T-helper 2 cell (primary cell): Measurements from ENCODE around the gene KCNQ2.
"Not testable (repeated sequence)": the region's sequence is repeated elsewhere in the genome, so short reads cannot be mapped to it uniquely, and the experiment has no call there.

Experiments
- DNase-seq, 5 experiments: peaks; one replicate each; pipeline versions ENCODE4 v3.0.0 to v3.0.0-alpha.2; 2012 to 2022

The KCNQ2 gene

DNA sequence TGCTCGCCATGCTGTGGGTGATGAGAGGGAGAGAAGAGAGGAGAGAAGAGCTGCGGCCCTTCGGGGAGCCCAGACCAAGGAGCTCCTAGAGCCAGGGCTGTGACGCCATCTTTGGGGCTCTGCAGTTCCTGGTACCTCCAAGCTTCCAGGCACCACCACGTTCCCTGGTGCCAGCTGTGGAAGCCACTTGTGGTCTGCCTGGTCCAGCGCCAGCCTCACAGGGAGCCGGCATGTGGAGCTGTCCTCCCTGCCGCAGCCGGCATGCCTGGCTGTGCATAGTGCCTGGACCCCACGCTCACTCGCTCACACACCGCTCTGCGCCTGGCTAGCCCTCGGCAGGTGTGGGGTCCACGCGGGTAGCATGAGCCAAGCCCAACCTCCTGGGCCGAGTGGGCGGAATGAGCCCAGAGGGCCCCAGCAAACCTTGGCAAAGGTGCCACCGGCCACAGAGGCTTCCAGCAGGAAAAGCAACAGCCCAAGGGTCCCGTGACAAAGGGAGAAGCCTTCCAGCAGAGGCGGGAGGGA lies 92.0 kb downstream of the KCNQ2 start:
- no peak for DNase-seq

DNA sequence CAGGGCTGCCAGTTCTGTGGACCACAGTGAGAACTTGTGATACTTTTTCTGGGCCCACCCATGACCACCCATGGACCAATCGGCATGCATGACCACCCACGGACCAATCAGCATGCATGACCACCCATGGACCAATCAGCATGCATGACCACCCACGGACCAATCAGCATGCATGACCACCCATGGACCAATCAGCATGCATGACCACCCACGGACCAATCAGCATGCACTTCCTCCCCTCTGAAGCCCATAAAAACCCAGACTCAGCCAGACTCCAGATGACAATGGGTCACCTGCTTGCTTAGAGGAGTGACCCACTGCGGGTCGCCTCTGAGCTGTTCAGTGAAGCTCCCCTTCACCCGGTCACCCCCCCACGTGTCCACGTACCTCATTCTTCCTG lies 92.6 kb downstream of the KCNQ2 start:
- DNase-seq, result not testable (repeated sequence)

DNA sequence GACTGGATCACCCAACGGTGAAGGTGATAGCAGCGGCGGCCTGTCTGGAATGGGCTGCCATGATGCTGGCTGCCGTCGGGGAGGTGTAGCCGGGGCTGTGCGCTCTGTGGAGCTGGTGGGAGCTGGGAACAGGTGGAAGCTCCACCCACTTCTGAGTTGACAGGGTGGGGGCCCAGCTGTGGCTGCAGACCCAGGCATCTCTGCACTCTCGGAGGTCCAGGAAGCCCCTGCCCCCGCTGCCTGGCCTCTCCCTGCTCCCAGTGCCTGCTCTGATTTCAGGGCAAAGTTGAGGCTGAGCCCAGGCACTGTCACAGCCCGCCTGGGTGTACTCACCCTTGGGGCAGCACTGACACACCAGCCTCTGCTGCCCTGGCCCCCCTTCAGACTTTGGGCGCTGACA lies 93.2 kb downstream of the KCNQ2 start:
- DNase-seq, result no peak

DNA sequence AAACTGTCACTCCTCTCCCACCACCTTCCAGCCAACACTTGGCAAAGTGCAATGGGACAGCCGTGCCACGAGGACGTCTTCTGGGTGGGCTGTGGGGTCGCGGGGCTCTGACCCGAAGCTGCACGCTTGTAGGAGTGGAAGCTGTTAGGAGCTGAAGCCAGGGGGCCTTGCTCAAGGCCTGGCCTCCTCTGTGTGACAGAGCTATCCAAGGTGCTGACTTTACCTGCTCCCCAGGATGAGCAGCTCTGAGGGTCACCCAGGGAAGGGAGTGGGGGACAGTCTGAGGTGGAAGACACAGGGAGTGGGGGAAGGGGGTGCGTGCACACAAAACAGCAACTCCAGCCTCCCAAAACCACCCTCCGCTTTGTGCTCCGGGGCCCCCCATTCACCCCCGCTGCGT lies 93.8 kb downstream of the KCNQ2 start:
- DNase-seq, result no peak

DNA sequence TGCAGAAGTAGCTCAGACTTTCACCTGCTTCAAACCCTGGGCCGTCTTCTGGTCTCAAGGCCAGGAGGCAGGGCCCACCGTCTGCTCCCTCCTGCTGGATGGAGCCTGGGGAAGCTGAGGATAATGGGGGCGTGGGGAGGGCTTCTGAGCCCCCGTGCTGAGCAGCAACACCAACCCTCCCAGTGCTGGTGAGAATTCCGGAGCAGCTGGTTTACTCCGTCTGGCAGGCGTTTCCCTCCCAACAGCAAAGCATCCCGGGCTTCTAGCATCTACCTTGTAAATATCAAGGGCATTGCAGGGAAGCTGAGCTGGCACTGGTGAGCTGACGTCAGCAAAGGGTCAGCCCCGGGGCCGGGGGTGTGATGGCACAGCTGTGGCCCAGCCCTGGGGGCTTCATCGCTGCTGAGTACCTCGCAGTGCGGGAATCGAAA lies 94.5 kb downstream of the KCNQ2 start:
- no peak for DNase-seq

DNA sequence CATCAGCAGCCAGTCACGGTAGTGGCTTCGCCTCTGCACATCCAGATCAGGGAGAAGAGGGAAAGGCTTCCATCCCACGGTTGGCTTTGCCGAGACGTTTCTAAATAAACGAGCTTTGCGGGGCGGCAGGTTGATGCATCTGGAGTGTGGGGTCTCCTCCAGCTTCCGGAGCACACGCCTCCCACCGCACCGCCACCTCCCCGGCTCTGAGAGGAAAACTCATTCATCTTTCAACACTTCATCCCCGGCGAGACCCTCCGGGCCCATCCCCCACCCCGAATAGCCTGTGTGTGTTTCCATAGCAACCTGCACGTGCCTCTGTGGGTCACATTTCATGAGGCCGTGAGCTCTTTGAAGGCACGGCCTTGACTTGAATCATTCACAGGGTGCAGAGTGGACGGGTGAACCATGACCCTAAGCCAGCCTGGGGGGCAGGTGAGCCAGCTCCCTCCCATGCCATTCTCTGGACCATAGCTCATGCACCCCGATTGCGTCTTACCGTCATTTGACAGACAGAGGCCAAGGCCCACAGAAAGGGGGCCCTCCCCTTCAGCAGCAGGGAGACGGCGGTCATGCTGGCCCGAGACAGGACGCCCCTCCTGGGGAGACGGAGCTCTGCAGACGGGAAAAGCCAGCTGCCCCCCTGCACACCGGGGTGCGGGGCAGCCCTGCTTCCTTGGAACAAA lies 95.1 kb downstream of the KCNQ2 start:
- no peak for DNase-seq

DNA sequence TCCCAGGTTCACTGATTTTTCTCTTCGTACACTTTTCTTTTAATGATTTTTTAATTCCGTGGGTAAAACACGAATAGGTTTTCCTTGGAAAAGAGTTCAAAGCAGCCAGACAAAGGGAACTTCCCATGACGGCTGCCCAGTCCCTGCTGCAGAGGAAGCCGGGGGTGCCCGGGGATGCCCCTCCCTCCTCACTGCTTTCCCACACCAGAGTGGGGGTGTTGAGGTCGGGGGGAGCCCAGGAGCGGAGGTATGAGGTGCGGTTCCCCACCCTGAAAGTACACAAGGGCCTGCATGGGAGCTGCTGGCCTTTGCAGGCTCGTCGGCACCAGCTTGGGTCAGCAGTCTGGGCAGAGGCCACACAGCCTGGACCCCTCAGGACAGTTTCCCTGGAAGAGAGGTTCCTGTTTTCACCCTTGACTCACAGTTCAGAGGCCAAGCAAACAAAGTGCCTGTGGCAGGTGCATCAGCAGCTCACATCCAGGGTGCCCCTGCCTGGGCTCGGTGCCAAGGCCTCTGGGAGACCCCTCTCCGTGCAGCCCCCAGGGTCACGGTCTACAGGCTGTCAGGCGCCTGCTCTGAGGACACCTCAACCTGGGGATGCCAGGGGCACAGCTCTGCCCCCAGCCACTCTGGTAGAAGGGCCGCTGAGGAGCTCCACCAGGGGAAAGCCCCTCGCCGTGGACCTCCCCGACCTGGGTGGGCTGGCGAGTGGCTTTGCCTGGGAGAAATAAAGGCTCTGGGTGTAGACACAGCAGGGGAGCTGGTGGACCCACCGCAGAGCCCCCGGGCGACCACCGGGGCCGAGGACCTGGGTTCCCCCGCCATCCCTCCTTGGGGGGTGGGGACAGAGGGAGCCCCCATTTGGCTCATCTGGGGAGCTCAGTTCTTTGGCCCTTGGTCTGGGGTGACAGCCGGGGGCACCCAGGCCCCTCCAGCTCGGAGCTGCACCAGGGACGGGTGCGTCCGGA lies 95.9 kb downstream of the KCNQ2 start:
- DNase-seq, result no peak

DNA sequence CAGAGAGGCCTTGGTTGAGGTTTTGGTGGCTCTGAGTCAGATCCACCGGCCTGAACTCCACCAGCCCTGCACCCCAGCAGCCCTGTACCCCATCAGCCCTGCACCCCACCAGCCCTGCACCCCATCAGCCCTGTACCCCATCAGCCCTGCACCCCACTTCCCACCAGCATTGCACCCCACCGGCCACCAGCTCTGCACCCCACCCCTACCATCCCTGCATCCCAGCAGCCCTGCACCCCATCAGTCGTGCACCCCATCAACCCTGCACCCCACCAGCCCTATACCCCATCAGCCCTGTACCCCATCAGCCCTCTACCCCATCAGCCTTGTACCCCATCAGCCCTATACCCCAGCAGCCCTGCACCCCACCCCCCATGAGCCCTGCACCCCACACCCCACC lies 97.0 kb downstream of the KCNQ2 start:
- no peak for DNase-seq

DNA sequence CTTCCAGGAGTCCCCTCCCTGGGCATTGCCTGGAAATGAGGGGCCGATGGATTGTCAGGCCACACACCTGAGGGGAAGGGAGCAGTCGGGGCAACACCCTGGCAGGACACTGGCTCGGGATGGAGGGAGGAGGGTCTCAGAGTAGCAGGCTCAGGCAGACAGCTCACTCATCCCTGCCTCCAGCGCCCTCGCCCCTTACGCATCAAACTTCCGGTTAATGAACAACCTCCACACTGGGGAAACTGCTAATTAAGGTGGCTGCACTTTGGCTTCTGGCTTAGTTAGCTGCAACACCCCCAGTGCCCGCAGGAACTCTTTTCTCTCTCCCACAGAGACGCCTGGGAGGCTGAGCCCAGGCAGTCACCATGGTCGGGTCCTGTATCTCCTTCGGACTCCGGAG lies 98.0 kb downstream of the KCNQ2 start:
- no peak for DNase-seq

DNA sequence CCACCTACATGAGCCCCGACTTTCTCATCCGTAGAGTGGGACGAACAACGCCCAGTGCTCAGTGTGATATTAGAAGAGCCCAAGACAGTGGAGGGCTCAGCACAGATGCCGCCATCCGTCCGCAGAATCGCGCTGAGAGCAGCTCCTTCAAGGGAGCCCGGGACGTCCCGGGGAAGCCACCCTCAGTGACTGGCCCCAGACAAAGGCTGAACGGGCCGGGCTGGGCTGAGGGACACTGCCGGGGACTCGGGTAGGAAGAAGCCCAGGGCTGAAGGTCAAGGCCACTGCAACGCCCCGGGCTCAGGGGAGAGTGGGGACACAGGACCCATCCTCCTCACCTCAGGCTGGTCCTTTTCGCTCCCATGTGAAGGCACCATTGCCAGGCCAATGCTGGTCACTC lies 98.5 kb downstream of the KCNQ2 start:
- DNase-seq, result no peak

DNA sequence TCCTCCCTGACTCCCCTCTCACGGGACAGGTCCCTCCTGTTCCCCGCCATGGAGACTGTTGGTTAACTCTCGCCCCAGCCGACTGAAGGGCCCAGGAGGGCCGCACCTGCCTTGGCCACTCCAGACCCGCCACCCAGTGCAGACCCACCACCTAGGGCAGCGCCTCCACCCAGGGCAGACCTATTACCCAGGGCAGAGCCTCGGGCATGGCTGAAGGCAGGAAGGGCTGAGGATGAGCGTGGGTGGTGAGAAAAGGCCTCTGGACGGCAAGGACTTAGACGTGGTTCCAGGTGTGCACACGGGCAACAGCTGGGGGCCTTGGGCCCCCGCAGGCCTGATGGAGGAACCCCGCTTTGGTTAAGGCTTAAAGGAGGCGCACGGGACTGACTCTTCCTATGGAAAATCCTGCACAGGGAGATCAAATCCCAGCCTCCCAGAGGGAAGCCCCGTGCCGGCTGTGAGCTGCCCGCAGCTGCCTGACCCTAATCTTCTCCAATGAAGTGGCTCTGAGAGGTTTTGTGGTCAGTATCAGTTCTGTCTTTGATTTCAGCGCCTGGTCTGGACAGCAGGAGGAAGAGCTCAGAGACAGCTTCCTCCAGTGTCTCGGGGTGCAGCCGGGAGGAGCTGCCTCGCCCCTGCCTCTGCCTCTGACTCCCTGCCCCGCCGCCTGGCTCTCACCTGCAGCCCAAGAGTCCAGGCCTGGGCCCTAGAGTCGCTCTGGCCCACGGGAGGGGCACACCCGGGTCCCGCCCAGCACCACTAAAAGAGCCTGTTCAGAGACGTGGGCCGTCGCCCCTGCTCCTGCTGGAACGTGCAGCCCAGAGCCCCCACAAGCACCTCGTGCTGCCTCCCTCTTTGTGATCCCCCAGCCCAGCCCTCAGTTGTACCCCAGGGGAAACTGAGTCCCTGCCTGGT lies 99.2 kb downstream of the KCNQ2 start:
- no peak for DNase-seq

DNA sequence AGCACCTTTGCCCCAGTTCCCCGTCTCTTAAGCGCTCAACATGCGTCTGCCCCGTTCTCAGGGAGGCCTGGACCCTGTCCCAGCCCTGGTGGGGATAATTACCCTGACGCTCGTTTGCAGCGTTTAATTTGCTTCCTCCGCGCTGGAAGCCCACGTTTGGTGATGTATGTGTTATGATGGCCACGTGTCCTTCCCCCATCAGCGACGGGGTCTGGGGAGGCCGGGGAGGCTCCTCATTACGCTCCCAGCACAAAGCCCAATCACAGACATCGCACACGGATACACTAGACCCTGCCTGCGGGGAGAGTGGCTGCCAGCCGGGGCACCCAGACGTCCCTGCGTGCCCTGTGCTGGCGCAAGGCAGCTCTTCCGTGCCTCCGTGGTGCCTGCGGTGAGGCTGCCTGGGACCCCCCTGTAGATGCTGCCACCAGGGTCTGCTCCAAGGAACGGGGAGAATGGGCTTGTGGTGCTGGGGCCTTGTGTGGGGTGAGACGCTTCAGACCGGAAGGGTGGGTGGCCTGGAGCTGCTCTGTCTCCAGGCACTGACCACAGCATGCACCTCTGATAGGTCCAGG lies 101.1 kb downstream of the KCNQ2 start:
- DNase-seq, result no peak

DNA sequence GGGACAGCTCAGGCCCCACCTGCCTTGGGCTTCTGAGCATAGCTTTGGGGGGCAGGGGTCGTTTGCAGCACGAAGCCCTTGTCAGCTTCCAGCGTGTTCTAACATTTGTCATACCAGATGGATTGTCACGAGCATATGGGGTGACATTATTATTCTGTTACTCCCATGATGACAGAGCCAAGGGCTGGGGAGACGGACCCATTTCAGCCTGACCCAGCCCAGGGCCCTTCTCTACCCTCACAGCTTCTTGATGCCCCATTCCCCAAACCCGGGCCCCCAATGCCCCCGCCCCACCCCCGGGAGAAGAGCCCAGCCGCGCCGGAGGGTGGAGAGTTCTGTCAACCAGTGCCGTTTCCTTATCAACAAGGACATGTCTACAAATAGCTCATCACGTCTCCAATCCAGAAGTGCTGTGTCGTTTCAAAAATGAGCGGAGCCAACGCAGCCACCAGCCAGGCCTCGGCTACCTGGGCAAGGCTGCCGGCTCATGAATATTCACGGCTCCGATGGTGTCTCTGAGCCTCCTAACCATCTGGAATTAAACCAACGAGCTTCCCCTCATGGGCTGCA lies 101.8 kb downstream of the KCNQ2 start:
- DNase-seq, result no peak

DNA sequence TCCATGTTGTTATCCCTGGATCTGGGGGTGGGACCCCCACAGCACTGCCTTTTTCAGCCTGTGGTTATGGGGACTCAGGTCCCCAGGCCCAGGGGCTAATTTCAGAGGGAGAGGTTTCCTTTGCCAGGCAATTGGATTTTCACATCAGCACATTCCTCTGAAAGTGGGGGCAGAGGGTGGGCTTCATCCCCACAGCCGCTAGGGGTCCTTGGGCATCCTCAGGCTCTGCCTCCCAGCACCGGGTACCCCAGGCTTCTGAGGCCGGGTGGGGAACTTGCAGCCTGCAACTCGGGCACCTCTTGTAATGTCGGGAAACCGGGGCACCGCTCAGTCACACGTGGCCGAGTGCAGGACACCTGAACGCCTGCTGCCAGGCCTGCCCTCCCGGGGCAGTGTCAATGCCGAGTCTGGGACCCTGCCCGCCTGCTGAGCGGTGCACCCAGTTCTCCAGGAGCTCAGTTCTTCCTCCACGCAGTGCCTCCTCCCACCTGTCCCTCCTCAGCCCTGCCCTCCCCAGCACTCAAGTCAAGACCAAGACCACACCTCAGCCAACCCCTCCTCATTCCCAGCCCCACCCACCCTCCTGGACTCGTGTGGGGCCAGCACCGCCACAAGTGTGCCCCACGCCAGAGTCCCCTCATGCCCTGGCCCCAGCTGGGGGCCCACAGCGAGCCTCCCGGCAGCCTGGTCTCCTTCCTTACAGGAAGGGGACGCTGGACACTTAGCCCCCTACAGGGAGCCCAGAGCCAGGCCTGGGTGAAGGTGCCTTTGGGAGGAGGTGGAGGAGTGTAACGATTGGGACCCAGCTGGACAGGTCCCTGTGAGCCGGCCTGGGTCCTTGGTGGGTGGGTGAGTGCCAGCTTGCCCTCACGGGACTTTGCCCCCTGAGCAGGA lies 102.5 kb downstream of the KCNQ2 start:
- DNase-seq, result no peak

DNA sequence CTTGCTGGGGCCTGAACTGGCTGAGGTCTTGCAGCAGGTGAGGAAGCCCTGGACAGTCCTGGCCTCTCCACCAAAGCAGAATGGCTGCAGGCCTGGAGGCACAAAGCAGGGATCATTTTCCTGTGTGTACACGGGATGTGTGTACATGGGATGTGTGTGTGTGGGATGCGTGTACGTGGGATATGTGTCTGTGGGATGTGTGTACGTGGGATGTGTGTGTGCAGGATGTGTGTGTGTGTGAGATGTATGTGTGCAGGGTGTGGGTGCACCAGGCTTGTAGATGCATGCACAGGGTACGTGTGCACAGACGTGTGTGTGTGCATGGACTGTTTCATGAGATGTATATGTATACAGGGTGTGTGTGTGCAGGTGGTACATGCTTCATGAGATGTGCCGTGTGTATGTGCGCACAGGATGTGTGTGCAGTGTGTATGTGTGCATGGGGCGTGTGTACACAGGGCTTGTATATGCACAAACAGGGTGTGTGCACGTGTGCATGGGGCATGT lies 103.4 kb downstream of the KCNQ2 start:
- DNase-seq, result no peak

DNA sequence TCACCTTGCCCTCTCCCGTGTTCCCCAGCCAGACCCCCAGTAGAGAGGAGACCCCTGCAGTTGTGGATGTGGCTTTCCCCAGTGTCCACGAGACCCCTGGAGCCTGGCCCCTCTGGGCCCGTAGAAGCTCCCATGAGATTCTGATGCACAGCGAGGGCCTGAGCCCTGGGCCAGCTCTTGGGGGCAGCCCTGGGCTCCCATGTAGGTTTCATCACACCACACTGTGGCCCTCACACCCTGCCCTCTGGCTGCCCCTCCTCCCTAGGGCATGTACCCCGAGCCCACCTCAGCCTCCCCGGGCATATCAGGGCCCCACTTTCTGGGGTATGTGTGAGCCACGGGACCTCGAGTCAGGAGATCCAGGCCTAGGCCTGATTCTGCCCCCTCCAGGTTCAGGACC lies 104.3 kb downstream of the KCNQ2 start:
- DNase-seq, result no peak

DNA sequence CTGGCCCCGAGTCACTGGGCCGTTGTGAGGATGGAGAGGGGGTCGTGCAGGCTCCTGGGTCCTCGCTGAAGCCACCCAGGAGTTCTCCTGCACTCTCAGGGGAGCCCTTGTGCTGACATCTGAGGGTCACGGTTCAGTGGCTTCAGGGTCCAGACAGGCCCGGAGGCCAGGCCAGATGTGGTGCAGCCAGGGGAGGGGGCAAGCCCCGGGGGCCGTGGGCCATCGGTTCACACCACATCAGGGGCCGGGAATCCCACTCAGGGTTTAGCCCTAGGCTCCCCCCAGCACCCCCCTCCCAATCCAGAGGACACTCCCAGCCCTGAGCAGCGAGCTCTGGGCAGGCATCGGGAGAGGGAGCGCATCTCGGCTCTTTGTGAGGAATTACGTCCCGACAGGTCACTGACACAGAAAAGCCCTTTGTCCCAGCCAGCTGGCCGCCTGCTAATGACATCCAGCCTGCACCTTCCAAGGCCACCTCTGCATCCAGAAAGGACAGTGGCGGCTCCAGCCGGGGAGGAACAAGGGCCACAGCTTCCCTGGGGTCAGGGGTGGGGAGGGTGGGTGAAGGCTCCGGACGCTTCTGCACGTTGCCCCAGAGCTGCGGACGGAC lies 104.9 kb downstream of the KCNQ2 start:
- DNase-seq, result no peak

DNA sequence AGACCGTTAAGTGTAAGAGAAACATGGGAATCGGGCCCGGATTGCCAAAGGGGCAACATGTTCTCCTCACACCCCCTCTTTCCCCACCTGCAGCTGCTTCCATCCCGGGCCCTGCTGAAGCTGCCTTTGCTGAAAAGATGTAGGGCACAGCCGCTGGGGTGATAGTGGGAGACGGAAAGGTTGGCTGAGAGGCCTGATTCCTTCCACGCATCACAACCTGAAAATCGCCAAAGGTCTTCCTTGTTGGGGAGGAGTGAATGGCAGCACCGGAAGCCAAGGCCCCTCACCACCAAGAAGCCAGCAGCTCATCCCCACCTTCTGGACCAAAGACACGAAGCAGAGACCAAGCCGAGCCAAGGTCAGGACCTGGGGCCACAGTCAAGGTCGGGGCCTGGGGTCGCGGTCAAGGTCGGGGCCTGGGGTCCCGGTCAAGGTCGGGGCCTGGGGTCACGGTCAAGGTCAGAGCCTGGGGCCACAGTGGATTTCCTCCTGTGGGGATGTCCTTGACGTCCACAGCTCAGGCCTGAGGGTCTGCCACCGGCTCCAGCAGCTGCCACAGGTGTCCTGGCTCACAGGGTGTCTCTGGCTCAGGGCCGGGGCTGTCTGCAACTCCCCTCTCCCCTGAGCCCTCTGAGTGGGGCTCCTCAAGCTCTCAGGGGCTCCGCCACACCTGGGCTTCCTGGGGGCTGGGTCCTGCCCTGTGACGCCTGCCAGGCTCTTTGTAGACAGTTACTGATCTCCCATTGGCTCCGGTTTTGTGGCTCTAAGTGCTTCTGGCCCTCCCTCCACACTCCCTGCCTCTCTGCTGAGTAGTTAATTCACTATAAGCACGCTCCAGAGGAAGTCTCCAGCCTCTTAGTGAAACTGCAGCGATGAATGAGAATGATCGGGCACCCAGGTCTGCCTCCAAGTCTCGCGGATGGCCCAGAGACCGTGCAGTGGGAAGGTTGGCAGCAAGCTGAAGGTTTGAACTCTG lies 105.8 kb downstream of the KCNQ2 start:
- DNase-seq, result no peak
